Measurements from ENCODE around the gene ZDHHC22.

DNA sequence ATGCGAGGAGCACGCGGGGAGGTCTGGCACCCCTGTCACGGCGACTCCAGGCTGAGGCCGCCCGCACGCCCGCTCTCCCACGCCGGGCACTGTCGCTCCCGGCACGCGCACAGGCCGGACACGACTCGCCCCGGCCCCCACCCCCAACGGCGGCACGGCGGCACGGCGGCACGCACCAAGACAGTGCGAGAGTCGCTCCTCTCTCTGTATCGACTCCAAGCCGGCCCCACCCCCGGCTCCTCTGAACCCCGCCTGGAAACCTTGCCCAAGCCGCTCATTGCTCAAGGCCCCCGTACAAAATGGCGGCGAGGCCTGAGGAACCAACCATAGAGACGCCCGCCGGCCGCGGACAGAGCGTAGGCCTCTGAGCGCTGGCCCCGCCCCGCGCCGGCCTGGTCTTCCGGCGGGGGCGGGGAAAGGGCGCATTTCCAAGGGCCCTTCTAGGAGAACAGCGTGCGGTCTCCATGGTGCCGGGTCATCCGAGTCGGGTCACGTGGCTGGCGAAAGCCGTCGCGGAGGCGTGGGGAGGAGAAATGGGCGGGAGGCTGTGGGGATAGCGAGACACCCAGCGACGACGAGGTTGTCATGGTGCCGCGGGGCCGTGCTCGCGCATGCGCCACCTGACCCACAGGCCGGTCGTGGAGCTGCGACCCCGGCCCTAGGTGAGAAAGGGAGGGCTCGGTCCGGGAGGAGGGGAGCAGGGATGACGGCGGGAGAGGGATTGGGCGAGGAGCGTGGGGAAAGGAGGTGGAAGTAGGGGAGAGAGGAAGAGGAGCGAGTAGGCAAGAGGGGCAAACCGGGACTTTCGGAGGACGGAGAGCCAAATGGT is 43.7 kb downstream of the ZDHHC22 start, which contains the start of gene CIPC:
- no peak for TF ChIP-seq CTCF (IDR thresholded peaks at IDR 0.05; ENCODE audit: insufficient read depth, low read length)
- TF ChIP-seq POLR2AphosphoS5 (IDR thresholded peaks at IDR 0.05; ENCODE audit: low read depth) = no peak
- peak; percentile 49 for TF ChIP-seq GABPA (IDR thresholded peaks at IDR 0.05; ENCODE audit: low read depth)
